Fibroblast of villous mesenchyme (primary cell): ENCODE data around the gene MEF2C. TPM values are rescaled to one million over a fixed set of nuclear protein-coding genes. Genes with fewer than 3 reads are reported as not detected.

Experiments
- DNase-seq: peaks from one replicate; pipeline ENCODE4 v3.0.0-alpha.2; 2010; ENCODE audit warnings: low read depth
- H3K4me3 ChIP-seq: 2 replicates; pipeline ENCODE4 v1.5.1; 2011; ENCODE audit warnings: low read depth, mild to moderate bottlenecking, low read length
- CTCF ChIP-seq: IDR thresholded peaks from 2 replicates; pipeline ENCODE4 v1.5.1; 2012; ENCODE audit warnings: low read depth, mild to moderate bottlenecking, low read length; ENCODE audit not compliant: insufficient read depth
- small RNA-seq: library from RNA; depleted of rRNA; stranded (forward); fragments of <200 nt; gene quantifications from one replicate; pipeline ENCODE3, GENCODE V24; 2012
- total RNA-seq: library from RNA; depleted of rRNA; stranded (reverse); fragments of >200 nt; gene quantifications from 2 replicates; pipeline ENCODE4 v1.2.3, GENCODE V29; 2012

MEF2C gene
- total RNA-seq, 1 donor: 16.0 TPM

GRCh38 chr5:88671505-88672499 lies 211.2 kb downstream of the MEF2C start:
- no peak for DNase-seq
- no peak overlapping the region for H3K4me3 ChIP-seq
- no peak for TF ChIP-seq CTCF

- H3K4me3 ChIP-seq: no peak overlapping the region
- no peak for DNase-seq
- no peak for TF ChIP-seq CTCF
Measured at GRCh38 chr5:88671106-88671504, 211.9 kb downstream of the MEF2C start.

- no peak for DNase-seq
- no peak for TF ChIP-seq CTCF
- no peak overlapping the region for H3K4me3 ChIP-seq
Measured at GRCh38 chr5:88670461-88670860, 212.5 kb downstream of the MEF2C start.

- DNase-seq: no peak
- H3K4me3 ChIP-seq: no peak overlapping the region
Measured at GRCh38 chr5:88669371-88670050, 213.5 kb downstream of the MEF2C start.

GRCh38 chr5:88667496-88668201 lies 215.3 kb downstream of the MEF2C start:
- no peak for TF ChIP-seq CTCF
- DNase-seq: no peak
- H3K4me3 ChIP-seq: no peak overlapping the region

More at GRCh38 chr5:88669371-88670050, 213.5 kb downstream of the MEF2C start:
- TF ChIP-seq CTCF: no peak

Small RNA genes lying within 50 kb of the gene (small RNA-seq; reads per million reads assigned to genes)
- gene AC008525.2: not detected
